ENCODE results near the gene LIPC. TPM values are rescaled to one million over a fixed set of nuclear protein-coding genes. Genes with fewer than 3 reads are reported as not detected.

LIPC gene
- total RNA-seq, 4 donors from 2014 or later, result 0.81 to 4.6 (median 1.8) TPM

DNA sequence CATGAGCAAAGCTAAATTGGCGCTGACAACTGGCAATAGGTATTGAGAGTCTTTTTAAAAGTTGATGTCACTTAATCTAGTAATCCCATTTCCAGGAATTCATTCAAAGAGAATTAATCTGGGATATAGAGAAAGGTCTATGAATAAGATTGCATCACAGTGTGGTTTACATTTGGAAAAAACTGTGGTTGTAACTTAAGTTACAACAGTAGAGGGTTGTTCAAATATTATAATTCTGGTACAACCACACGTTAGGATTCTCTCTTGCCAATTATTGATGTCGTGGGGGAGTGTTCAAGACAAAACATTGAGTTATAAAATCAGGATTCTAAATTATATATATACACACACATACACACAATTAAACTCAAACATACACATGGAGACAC, 79.8 kb downstream of the LIPC start:
- H3K27ac ChIP-seq, result no peak overlapping the region
- H3K4me1 ChIP-seq, result peaks cover 0 to under 1% of the 10 kb centered on the region in 2 donors
- no peaks in the 10 kb centered on the region for H3K27me3 ChIP-seq
- TF ChIP-seq POLR2A (IDR thresholded peaks at IDR 0.05) (no peak), CTCF (IDR thresholded peaks at IDR 0.05) (no peak)
- DNase-seq, result no peak
- H3K4me3 ChIP-seq (replicated peaks in 1 of 3), result no peak overlapping the region
- intact Hi-C loops (cut with DNase I), result no loop called here
- H3K36me3 ChIP-seq, result no peaks in the 10 kb centered on the region
- 91 to 93% methylated on average over 3 of the region's 3 CpGs for WGBS, 2 donors
- H3K9me3 ChIP-seq, result no peaks in the 10 kb centered on the region

GRCh38 chr15:58512522-58512921, 80.7 kb downstream of the LIPC start:
- no peak for DNase-seq
- Histone ChIP-seq H3K4me1 (peaks cover 0 to 5% of the 10 kb centered on the region in 2 donors), H3K27me3 (no peaks in the 10 kb centered on the region), H3K27ac (no peak overlapping the region), H3K9me3 (no peaks in the 10 kb centered on the region), H3K36me3 (no peaks in the 10 kb centered on the region), H3K4me3 (replicated peaks in 1 of 3) (no peak overlapping the region)
- intact Hi-C loops (cut with DNase I), result no loop called here
- TF ChIP-seq POLR2A (IDR thresholded peaks at IDR 0.05), result no peak
- TF ChIP-seq CTCF (IDR thresholded peaks at IDR 0.05), result no peak
- WGBS, 2 donors, result 87 to 95% methylated on average over 10 of the region's 10 CpGs

DNA sequence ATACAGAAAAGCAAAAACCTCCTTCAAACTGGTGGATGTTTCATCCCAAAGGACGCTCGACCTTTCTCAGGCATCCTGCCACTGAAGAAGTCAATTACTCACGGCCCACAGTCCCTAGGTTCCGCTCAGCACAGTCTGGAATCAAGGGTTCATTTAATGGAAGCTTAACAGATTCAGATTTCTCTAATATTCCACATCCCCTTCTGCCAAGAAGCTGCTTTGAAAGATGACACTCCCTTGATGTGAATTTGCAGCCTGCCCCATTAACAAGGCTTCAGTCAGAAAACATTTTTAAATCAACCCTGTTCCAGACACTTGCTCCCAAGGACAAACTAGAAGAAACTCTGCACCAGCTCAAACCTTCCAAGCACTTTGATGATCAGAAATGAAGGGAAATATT, 81.2 kb downstream of the LIPC start:
- Histone ChIP-seq H3K4me1 (peaks cover 0 to 5% of the 10 kb centered on the region in 2 donors), H3K27me3 (no peaks in the 10 kb centered on the region), H3K27ac (no peak overlapping the region), H3K4me3 (replicated peaks in 1 of 3) (no peak overlapping the region), H3K36me3 (no peaks in the 10 kb centered on the region), H3K9me3 (no peaks in the 10 kb centered on the region)
- no peak for DNase-seq
- 83 to 85% methylated on average over 4 of the region's 4 CpGs for WGBS, 2 donors
- intact Hi-C loops (cut with DNase I), result no loop called here
- TF ChIP-seq CTCF (IDR thresholded peaks at IDR 0.05), result no peak
- no peak for TF ChIP-seq POLR2A (IDR thresholded peaks at IDR 0.05)

DNA sequence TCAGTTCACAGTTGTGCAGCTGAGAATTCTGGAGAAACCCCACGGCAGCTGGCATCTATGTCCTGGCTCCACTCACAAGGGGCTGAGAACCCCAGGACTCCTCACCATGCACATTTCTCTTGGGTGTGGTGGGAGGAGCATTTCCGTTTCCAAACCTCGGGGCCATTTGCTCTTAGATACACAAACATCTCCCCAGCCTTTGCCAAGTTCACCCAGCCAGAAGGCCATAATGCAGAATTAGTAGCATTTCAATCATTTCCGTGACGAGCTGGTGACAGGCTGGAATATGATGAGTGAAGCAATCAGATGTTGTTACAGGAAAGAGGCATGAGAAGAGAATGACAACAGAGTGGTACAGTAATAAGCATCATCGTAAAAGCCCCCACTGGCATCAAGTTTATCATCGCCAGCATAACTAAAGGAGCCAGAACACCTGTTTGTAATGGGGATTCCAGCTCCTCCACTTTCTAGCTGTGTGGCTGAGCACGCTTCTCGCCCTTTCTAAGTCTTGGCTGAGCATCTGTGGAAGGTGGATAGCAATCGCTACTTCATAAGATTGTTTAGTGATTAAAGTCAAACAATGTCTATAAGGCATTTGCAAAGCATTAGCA, 82.0 kb downstream of the LIPC start:
- no peak for DNase-seq
- H3K4me1 ChIP-seq, result peaks cover 0 to 5% of the 10 kb centered on the region in 2 donors
- H3K9me3 ChIP-seq, result no peaks in the 10 kb centered on the region
- no peaks in the 10 kb centered on the region for H3K27me3 ChIP-seq
- 78 to 82% methylated on average over 10 of the region's 10 CpGs for WGBS, 2 donors
- no peak overlapping the region for H3K4me3 ChIP-seq (replicated peaks in 1 of 3)
- intact Hi-C loops (cut with DNase I), result no loop called here
- TF ChIP-seq CTCF (IDR thresholded peaks at IDR 0.05) (no peak), POLR2A (IDR thresholded peaks at IDR 0.05) (no peak)
- no peaks in the 10 kb centered on the region for H3K36me3 ChIP-seq
- no peak overlapping the region for H3K27ac ChIP-seq

- Histone ChIP-seq H3K27ac (no peak overlapping the region), H3K4me1 (peaks cover 0 to 10% of the 10 kb centered on the region in 2 donors), H3K27me3 (no peaks in the 10 kb centered on the region), H3K4me3 (replicated peaks in 1 of 3) (no peak overlapping the region), H3K9me3 (no peaks in the 10 kb centered on the region), H3K36me3 (no peaks in the 10 kb centered on the region)
- TF ChIP-seq CTCF (IDR thresholded peaks at IDR 0.05), result no peak
- no peak for TF ChIP-seq POLR2A (IDR thresholded peaks at IDR 0.05)
- intact Hi-C loops (cut with DNase I), result no loop called here
- no peak for DNase-seq
- 83% methylated on average over 8 of the region's 8 CpGs for WGBS, 2 donors
These were observed 84.0 kb downstream of the LIPC start for GRCh38 chr15:58515807-58516206.

Measured in thyroid gland (tissue), 4 donors.